ENCODE results near the gene SYNJ2.

Gene SYNJ2

DNA sequence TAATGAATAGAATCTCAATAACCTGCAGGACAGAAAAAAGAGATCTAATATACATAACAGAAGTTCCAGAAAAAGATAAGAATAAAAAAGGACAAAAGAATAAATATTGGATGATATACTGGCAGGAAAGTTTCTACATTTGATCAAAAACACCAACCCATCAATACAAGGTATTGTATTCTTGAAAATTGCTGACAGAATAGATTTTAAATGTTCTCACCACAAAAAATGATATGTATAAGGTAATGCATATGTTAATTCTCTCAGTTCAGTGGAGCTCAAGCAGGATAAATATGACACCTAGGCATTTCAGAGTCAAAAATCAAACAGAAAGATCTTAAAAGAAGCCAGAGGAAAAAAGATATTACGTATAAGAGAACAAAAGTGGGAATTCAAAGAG is 142.6 kb downstream of the SYNJ2 start:
- DNase-seq (ENCODE audit: low read depth, low spot score) = no peak

DNA sequence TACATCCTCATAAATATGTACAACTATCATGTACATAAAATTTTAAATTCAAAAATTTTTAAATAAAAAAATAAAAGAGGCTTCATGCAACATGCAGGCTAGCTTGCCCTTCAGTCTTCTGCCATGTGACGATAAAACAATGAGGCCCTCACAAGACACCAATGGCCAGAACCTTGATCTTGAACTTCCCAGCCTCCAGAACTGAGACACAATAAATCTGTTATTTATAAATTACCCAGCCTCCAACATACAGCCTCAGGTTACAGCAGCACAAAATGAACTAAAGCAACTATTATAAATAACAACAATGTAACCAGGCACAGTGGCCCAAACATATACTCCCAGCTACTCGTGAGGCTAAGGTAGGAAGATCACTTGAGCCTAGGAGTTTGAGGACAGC is 143.6 kb downstream of the SYNJ2 start:
- no peak for DNase-seq (ENCODE audit: low read depth, low spot score)

DNA sequence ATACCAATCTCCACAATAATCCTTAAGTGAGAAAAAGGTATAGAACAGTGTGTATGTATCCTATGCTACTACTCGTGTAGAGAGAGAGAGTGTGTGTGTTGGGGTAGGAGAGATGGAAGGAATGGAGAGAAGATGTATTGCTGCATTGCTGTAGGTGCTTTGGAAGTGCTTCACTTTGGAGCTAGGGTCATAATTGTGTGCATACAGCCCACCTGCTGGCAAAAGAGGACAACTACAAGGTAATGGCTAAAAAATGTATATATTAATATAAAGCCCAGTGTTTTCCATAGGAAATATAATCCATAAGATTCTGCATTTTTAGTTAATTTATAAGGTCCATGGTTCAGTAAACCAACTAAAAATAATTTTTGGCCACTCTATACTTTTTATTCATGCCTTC is 150.3 kb downstream of the SYNJ2 start:
- no peak for DNase-seq (ENCODE audit: low read depth, low spot score)

DNA sequence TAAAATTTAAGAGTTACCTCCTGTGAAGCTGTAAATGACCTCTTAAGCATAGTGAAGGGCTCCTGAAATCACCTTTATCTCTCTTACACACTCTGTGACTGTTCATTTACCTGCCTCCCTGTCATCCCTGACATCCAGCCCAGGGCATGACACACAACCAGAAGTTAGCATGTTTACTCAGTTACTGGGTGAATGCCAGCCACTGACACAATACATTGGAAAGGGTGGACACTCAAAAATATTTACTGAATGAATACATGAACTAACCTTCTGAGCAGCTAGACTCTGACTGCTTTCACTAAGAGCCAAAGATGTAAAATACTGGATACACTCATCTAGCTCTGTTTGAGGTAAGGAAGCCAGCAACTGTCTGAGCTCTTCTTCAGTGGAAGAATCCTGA is 161.1 kb downstream of the SYNJ2 start:
- DNase-seq (ENCODE audit: low read depth, low spot score) = no peak

DNA sequence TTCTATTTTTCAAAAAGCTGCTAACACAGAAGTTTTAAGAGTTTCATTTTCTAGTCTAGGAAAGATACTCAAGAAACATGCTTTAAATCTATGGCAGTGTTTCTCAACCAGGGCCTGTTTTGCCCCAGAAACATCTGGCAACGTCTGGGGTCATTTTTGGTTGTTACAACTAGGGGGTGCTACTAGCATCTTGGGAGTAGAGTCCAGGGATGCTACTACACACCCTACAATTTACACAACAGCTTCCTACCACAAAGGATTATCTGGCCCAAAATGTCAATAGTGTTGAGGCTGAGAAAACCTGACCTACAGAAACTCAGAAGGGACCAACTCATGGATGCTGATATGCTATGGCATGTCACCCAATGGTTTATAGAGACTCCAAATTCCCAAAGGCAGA is 162.0 kb downstream of the SYNJ2 start:
- DNase-seq (ENCODE audit: low read depth, low spot score) = no peak

All from brain pericyte (primary cell).